Activated CD4-positive, alpha-beta T cell treated with anti-CD3 and anti-CD28 coated beads, Interleukin-2, amount 10 ng/mL, durations not matched to agents 7 days and 5 days (primary cell): ENCODE results near the gene TBC1D1. TPM values are rescaled to one million over a fixed set of nuclear protein-coding genes. Genes with fewer than 3 reads are reported as not detected.
A peak's percentile ranks its signal among the peaks of the same experiment; 100 is the strongest.

Experiments used
- CTCF ChIA-PET: fragments of 350-600 bp; sonication (Branson Sonifier 250); formaldehyde crosslinking; loops from one replicate; lab custom pipeline; 2021; ENCODE audit warnings: antibody characterized with exemption; lab: Charles Lee
- POLR2A ChIA-PET: fragments of 350-600 bp; sonication (Branson Sonifier 250); formaldehyde crosslinking; loops from one replicate; lab custom pipeline; 2021; ENCODE audit warnings: antibody characterized with exemption; lab: Charles Lee
- DNase-seq: peaks from one replicate; pipeline ENCODE4 v3.0.0-alpha.2; 2020
- H3K27ac Mint-ChIP-seq: one replicate; pipeline ENCODE4 v1.8.0; 2021; ENCODE audit warnings: mild to moderate bottlenecking, moderate library complexity, mixed read lengths
- H3K27me3 Mint-ChIP-seq: one replicate; pipeline ENCODE4 v1.8.0; 2021; ENCODE audit warnings: mixed read lengths
- H3K36me3 Mint-ChIP-seq: one replicate; pipeline ENCODE4 v1.8.0; 2021; ENCODE audit warnings: low read depth, mixed read lengths
- H3K4me1 Mint-ChIP-seq: one replicate; pipeline ENCODE4 v1.8.0; 2021; ENCODE audit warnings: mixed read lengths
- H3K4me3 Mint-ChIP-seq: one replicate; pipeline ENCODE4 v1.8.0; 2021; ENCODE audit warnings: mild to moderate bottlenecking, moderate library complexity, mixed read lengths
- H3K9me3 Mint-ChIP-seq: one replicate; pipeline ENCODE4 v1.8.0; 2021; ENCODE audit warnings: mixed read lengths
- total RNA-seq, 2 experiments: library from RNA; stranded (reverse); gene quantifications; one replicate each; pipeline ENCODE4 v1.2.3, GENCODE V29; 2021

TBC1D1 gene
- total RNA-seq, 2 experiments from 2014 or later, result 73.9 to 99.1 TPM

DNA sequence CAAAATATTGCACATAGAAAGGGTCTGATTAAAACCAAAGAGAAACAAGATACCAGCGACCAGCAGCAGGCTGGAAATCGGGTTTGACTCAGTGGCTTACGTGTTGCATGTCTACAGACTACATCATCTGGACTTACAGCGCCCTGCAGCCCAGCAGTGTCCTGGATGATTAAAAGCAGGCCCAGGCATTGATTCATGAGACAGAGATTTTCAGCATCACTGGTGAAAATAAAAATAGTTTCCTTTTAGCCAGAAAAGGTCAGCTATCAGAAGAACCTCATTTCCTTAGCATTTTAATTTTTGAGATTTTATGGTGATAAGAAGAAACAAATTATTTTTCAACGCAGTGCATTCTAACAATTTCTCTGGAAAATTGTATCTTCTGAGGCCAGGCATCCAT lies 259.9 kb downstream of the TBC1D1 start:
- H3K4me1 Mint-ChIP-seq, result peaks cover 39% of the 10 kb centered on the region
- ChIA-PET CTCF (interaction anchor here (0.9 to 1.3 kb wide), 2 partner anchors 10 to 30 kb away, joined by 3 to 4 read pairs; no protein-coding TSS in a partner anchor), POLR2A (no interaction called here)
- peaks cover 2% of the 10 kb centered on the region for H3K27me3 Mint-ChIP-seq
- H3K9me3 Mint-ChIP-seq, result peaks cover 4% of the 10 kb centered on the region
- no peak overlapping the region for H3K27ac Mint-ChIP-seq
- H3K36me3 Mint-ChIP-seq, result peaks cover 5% of the 10 kb centered on the region
- DNase-seq, result no peak
- H3K4me3 Mint-ChIP-seq, result no peak overlapping the region

DNA sequence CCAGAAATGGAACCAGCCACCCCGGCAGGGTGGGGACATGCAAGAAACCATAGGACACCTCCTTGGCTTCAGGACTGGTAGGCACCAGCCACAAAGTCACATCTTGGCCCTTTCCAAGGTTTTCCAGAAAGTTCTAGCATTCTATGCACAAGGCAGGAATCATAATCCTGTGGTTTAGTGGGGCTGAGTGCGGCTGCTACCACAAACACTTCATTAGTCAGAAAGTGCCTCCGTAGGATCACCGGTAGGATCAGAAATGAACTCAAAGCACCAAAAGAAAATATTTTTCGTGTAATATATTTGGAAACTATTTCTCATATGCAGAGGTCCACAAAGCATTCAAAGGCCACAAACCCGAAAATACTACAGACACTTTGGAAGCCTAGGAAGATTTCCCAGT lies 261.0 kb downstream of the TBC1D1 start:
- Mint-ChIP-seq H3K27me3 (peaks cover 2% of the 10 kb centered on the region), H3K36me3 (peaks cover 10% of the 10 kb centered on the region), H3K4me3 (no peak overlapping the region), H3K9me3 (peaks cover 9% of the 10 kb centered on the region), H3K4me1 (peaks cover 49% of the 10 kb centered on the region), H3K27ac (no peak overlapping the region)
- ChIA-PET POLR2A (no interaction called here), CTCF (interaction anchor here (1.8 kb wide), 1 partner anchor 10 kb away, joined by 6 read pairs; no protein-coding TSS in a partner anchor)
- no peak for DNase-seq

DNA sequence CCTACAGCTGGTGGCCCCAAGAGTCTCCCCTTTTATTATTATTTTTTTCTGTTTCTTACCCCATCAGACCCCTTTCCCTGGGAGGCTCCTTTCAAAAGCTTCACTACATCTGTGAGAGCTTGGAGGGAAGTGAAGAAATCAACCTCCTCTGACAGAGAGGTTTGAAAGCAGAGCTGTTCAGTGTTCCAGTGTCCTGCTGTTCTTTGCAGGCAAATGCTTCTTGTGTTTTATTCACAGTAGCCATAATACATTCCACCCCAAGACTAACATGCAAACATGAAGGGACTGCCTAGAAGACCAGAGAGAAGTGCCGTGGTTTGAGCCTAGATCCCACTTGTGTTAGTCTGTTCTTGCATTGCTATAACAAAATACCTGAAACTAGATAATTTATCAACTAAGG lies 261.4 kb downstream of the TBC1D1 start:
- Mint-ChIP-seq H3K4me1 (peaks cover 53% of the 10 kb centered on the region), H3K27ac (no peak overlapping the region), H3K36me3 (peaks cover 12% of the 10 kb centered on the region), H3K9me3 (peaks cover 9% of the 10 kb centered on the region), H3K4me3 (no peak overlapping the region), H3K27me3 (peaks cover 2% of the 10 kb centered on the region)
- DNase-seq, result no peak
- ChIA-PET POLR2A (interaction anchor here (0.8 kb wide), 1 partner anchor 513 kb away, joined by 3 read pairs; no protein-coding TSS in a partner anchor), CTCF (interaction anchor here (0.6 to 1.8 kb wide), 2 partner anchors 10 to 20 kb away, joined by 4 to 6 read pairs; no protein-coding TSS in a partner anchor)

DNA sequence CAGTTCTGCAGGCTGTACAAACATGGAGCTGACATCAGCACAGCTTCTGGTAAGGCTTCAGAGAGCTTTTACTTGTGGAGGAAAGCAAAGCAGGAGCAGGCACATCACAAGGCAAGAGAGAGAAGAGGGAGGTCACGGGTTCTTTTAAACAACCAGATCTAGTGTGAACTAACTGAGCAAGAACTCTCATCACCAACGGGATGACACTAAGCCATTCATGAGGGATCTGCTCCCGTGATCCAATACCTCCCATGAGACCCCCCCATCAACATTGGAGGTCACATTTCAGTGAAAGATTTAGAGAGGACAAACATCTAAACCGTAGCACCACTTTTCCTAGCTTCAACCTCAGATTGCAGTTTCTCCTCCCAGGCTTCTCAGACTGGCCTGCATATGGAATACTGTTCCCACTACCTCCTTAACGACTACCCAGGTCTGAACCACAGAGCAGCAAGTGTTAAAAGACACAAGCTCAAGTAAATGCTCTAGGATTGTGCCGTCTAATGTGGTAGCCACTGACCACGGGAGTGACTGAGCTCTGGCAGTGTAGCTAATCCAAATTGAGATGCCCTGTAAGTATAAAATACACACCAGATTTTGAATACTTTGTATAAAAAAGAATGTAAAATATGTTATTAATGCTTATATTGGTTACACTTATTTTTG lies 262.0 kb downstream of the TBC1D1 start:
- Mint-ChIP-seq H3K27ac (no peak overlapping the region), H3K27me3 (peaks cover 2% of the 10 kb centered on the region), H3K9me3 (peaks cover 9% of the 10 kb centered on the region), H3K4me3 (no peak overlapping the region), H3K4me1 (peaks cover 58% of the 10 kb centered on the region), H3K36me3 (peaks cover 11% of the 10 kb centered on the region)
- ChIA-PET CTCF (interaction anchor here (0.6 to 1.8 kb wide), 2 partner anchors 9 to 21 kb away, joined by 4 to 6 read pairs; no protein-coding TSS in a partner anchor), POLR2A (interaction anchor here (0.8 kb wide), 1 partner anchor 513 kb away, joined by 3 read pairs; no protein-coding TSS in a partner anchor)
- DNase-seq, result no peak

DNA sequence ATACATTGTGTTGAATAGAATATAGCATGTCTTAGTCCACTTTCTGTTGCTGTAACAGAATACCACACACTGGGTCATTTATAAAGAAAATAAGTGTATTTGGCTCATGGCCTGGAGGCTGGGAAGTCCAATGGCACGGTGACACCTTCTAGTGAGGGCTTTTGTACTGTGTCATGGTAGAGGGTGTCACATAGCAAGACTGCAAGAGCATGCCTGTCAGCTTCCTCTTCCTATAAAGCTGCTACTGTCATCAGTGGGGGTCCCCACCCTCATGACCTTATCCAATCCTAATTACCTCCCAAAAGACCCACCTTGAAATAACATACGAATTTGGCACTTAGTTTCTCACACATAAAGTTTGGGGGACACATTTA lies 262.5 kb downstream of the TBC1D1 start:
- peaks cover 14% of the 10 kb centered on the region for H3K9me3 Mint-ChIP-seq
- H3K4me3 Mint-ChIP-seq, result no peak overlapping the region
- H3K27me3 Mint-ChIP-seq, result peaks cover 2% of the 10 kb centered on the region
- H3K27ac Mint-ChIP-seq, result no peak overlapping the region
- H3K4me1 Mint-ChIP-seq, result peaks cover 64% of the 10 kb centered on the region
- CTCF ChIA-PET, result interaction anchor here (1.8 kb wide), 1 partner anchor 8 kb away, joined by 6 read pairs; no protein-coding TSS in a partner anchor
- POLR2A ChIA-PET, result interaction anchor here (0.8 kb wide), 1 partner anchor 512 kb away, joined by 3 read pairs; no protein-coding TSS in a partner anchor
- peaks cover 12% of the 10 kb centered on the region for H3K36me3 Mint-ChIP-seq
- DNase-seq, result no peak

DNA sequence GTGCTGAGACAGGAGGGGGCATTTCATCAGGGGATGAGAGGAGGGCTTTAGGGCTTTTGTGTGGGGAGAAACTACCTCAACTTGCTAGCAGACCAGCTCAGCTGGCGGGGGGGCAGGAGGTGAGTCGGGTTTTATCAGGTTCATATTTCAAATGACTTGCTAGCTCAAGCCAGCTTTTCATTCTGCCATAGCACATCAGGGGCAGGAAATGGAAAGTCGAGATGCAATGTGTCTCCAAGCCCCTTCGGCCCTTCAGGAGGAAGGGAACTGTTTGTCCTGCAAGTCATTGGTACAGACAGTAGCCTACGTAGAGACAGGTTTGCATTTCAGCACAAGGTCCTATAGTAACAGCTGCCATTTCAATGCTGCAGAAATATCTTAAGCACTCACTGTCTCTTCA lies 263.4 kb downstream of the TBC1D1 start:
- peaks cover 2% of the 10 kb centered on the region for H3K27me3 Mint-ChIP-seq

DNA sequence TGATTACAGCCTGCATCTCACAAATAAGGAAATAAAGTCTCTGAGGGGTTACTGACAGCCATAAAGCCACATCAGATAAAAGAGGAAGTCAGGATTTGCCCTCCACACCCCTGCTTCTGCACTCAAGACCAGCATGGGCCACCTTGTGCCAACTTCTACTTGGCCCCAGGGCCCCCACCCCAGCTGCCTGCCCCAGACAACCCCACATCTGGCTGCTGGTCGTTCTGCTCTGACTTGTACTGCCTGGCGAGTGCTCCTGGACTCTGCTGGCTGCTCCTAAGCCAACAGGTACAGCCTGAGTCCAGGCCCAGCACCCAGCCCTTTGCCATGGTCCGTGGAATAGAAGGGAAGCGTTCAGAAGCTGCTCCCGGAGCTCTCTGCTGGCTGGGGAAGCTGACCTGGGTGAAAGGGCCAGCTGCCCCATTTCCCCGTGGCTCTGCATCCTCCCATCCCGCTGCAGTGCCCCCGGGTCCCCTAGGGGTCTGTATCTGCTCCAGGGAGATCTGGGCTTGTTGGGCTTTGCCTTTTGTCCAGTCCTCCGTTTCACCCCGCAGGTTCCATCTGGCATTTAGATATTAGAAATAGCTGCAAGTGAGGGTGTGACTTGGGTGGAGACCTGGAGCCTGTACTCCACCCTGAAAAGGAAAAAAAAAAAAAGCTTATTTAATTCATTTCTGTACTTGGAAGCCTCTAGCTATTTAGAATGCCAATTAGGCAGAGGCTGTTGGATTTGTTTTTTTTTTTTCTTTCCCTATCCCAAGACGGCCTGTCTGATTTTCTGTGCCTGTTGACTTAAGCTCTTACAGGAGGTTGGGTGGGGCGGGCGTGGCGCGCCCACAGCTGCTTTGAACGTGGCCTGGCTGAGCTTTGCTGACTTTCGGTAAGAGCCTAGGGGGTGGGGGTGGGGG lies 264.1 kb downstream of the TBC1D1 start:
- peak; percentile 56 for DNase-seq
- POLR2A ChIA-PET, result interaction anchor here (0.8 to 0.9 kb wide), 2 partner anchors 24 to 26 kb away, joined by 3 read pairs; no protein-coding TSS in a partner anchor
- H3K9me3 Mint-ChIP-seq, result peaks cover 22% of the 10 kb centered on the region
- peak overlapping the region; percentile 88 for H3K27ac Mint-ChIP-seq
- H3K36me3 Mint-ChIP-seq, result peaks cover 16% of the 10 kb centered on the region
- CTCF ChIA-PET, result interaction anchor here (0.6 to 1.4 kb wide), 6 partner anchors 12 to 445 kb away, joined by 3 to 5 read pairs (median 4); no protein-coding TSS in a partner anchor
- peaks cover 2% of the 10 kb centered on the region for H3K27me3 Mint-ChIP-seq
- peaks cover 76% of the 10 kb centered on the region for H3K4me1 Mint-ChIP-seq
- peak overlapping the region; percentile 35 for H3K4me3 Mint-ChIP-seq

More for the DNA sequence above, 263.4 kb downstream of the TBC1D1 start:
- H3K36me3 Mint-ChIP-seq, result peaks cover 16% of the 10 kb centered on the region
- H3K4me1 Mint-ChIP-seq, result peaks cover 71% of the 10 kb centered on the region
- H3K9me3 Mint-ChIP-seq, result peaks cover 17% of the 10 kb centered on the region
- no peak overlapping the region for H3K4me3 Mint-ChIP-seq
- H3K27ac Mint-ChIP-seq, result peak overlapping the region; percentile 88
- ChIA-PET POLR2A (no interaction called here), CTCF (interaction anchor here (0.8 to 1.4 kb wide), 3 partner anchors 12 to 16 kb away, joined by 3 to 5 read pairs (median 4); no protein-coding TSS in a partner anchor)
- DNase-seq, result no peak

DNA sequence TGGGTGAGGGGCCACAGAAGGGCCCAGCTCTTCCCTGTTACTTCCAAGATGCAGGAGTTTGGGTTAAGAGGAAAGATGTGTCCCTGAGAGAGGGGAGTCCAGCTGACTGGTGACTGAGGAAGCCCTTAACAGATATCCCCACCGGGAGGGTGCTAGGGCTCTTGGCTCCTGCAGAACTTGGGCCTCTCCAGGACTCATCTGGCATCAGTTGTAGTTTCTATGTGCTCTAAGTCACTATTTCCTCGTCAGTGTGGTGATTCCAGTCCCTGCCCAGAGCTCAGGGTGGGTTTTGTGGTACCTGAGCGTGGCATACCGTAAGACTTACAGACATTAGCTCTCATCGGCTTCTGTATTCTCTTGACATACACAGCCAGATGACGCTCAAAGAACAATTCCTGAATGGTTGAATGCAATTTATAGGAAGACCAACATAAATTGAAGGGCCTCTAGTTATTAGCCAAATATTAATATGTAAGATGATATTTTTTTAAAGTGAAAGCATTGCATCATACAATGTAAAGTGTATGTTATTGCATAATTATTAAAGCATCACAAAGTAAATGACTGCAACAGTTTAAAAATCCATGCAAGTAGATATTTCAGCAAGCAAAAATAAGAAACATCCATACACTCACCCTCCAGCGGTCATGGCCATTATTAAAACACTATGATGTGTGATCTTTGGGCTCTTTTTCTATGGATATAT lies 264.9 kb downstream of the TBC1D1 start:
- ChIA-PET POLR2A (interaction anchor here (0.8 to 0.9 kb wide), 2 partner anchors 23 to 27 kb away, joined by 3 read pairs; no protein-coding TSS in a partner anchor), CTCF (interaction anchor here (0.5 to 1.1 kb wide), 5 partner anchors 14 to 1324 kb away, joined by 3 to 4 read pairs (median 3); no protein-coding TSS in a partner anchor)
- H3K27me3 Mint-ChIP-seq, result peaks cover 2% of the 10 kb centered on the region
- no peak for DNase-seq
- H3K4me3 Mint-ChIP-seq, result peak overlapping the region; percentile 35
- H3K9me3 Mint-ChIP-seq, result peaks cover 22% of the 10 kb centered on the region
- H3K4me1 Mint-ChIP-seq, result peaks cover 82% of the 10 kb centered on the region
- H3K27ac Mint-ChIP-seq, result peak overlapping the region; percentile 88
- H3K36me3 Mint-ChIP-seq, result peaks cover 16% of the 10 kb centered on the region

DNA sequence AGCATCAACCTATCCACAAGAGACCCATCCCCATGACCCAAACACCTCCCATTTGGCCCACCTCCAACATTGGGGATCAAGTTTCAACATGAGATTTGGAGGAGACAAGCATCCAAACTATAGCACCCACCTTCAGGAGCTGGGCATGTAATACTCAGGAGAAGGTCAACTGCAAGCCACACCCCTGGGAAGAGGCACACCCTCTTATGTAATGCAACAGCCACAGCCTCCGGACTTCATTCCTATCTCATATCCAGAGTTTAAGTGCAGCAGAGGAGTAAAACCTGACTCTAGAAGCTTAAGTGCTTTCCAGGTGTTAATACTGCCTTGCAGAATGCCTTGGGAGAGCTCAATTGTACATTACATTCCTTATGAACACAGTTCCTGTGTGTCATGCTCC lies 266.7 kb downstream of the TBC1D1 start:
- POLR2A ChIA-PET, result no interaction called here
- Mint-ChIP-seq H3K9me3 (peaks cover 18% of the 10 kb centered on the region), H3K27me3 (peaks cover 2% of the 10 kb centered on the region), H3K4me1 (peaks cover 89% of the 10 kb centered on the region), H3K27ac (peak overlapping the region; percentile 33), H3K4me3 (no peak overlapping the region), H3K36me3 (peaks cover 16% of the 10 kb centered on the region)
- DNase-seq, result no peak
- CTCF ChIA-PET, result interaction anchor here (1.8 kb wide), 1 partner anchor 13 kb away, joined by 6 read pairs; no protein-coding TSS in a partner anchor

DNA sequence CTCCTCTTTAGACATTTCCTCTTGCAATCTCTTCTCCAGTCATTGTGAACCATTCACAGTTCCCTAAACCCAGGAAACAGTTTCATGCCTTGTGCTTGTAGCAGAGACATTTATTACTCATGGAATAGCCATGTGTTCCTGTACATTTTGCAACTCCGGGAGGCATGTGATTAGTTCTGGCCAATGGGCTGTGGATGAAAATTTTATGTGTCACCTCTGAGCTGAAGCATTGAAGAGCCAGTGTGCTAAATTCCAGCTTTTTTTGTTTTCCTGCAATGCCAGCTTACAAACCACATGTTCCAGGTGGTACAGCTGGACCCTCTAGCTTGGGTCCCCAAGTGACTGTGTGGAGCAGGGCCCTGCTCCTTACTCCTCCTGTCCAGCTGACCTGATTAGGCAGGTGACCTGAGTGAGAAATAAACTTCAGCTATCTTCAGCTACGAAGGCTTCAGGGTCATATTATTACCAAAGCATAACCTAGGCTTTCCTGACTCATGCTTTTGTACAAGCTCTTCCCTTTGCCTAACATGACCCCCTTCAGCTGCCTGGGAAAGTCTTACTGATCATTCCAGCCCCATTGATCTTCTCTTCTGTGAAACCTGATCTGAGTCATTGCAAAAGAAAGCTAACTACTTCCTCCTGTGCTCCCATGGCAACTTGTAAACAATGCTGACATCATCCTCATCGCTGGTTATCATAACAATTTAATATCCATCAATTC lies 269.8 kb downstream of the TBC1D1 start:
- ChIA-PET CTCF (interaction anchor here (0.6 to 2.7 kb wide), 13 partner anchors 8 to 869 kb away, joined by 3 to 8 read pairs (median 4); no protein-coding TSS in a partner anchor), POLR2A (interaction anchor here (0.6 kb wide), 1 partner anchor 37 kb away, joined by 3 read pairs; no protein-coding TSS in a partner anchor)
- Mint-ChIP-seq H3K9me3 (peaks cover 32% of the 10 kb centered on the region), H3K27ac (peak overlapping the region; percentile 47), H3K4me3 (no peak overlapping the region), H3K36me3 (peaks cover 27% of the 10 kb centered on the region), H3K27me3 (no peaks in the 10 kb centered on the region), H3K4me1 (peaks cover 75% of the 10 kb centered on the region)
- peak; percentile 78 for DNase-seq
